GM12873 (cell line): Measurements from ENCODE around the gene CFAP61.

Experiments used
- TF ChIP-seq, protein P1 (sequence below): IDR thresholded peaks from 2 replicates; pipeline ENCODE4 v1.5.1; 2012; ENCODE audit warnings: low read depth, mild to moderate bottlenecking, moderate library complexity, low read length, control low read depth; ENCODE audit not compliant: insufficient read depth; ENCODE audit errors: missing control alignments

CFAP61 gene

DNA sequence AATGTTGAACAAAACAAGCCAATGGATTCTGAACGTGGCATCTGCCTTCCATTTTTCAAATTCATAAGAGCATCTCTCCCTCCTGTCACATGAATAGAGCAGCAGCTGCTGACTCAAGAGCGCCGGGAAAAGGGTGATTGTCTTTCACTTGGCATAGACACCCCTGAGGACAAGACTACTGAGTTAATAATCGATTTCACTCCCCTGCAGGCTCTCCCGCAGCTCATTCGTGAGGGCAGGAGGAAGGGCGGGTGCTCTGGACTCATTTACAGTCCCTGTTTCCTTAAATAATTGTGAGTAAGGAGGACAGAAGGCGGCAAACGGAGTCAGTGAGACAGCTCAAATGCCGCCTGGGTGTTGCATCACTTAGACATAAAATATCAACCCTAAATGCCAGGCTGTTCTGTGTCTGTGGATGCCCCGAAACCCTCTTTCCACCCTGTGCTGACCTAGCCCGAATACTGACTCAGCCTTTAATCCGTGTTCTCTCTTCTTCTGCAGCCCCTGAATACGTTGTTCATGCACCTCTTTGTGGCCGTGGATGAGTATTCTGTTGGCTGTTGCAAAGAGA, 21.6 kb downstream of the CFAP61 start:
- TF ChIP-seq, protein P1, sequence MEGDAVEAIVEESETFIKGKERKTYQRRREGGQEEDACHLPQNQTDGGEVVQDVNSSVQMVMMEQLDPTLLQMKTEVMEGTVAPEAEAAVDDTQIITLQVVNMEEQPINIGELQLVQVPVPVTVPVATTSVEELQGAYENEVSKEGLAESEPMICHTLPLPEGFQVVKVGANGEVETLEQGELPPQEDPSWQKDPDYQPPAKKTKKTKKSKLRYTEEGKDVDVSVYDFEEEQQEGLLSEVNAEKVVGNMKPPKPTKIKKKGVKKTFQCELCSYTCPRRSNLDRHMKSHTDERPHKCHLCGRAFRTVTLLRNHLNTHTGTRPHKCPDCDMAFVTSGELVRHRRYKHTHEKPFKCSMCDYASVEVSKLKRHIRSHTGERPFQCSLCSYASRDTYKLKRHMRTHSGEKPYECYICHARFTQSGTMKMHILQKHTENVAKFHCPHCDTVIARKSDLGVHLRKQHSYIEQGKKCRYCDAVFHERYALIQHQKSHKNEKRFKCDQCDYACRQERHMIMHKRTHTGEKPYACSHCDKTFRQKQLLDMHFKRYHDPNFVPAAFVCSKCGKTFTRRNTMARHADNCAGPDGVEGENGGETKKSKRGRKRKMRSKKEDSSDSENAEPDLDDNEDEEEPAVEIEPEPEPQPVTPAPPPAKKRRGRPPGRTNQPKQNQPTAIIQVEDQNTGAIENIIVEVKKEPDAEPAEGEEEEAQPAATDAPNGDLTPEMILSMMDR, result no peak

DNA sequence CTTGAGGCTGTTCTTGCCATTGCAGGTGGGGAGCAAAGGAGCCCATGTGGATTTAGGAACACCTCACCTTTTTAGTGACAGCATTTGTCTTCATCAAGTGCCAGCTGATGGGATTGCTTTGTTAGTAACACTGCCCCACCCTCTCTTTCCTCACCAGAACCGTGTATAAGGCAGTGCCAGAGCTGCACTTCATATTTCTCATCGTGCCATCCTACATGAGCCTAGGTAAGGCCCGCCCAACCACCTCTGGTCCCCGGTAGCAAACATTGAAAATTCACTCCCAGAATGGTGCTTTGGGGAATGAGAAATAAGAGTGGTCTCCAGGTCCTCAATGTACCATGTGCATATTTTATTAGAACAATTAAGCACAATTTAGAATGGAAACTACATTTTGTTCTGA, 22.7 kb downstream of the CFAP61 start:
- TF ChIP-seq, protein P1, result no peak

- TF ChIP-seq, protein P1, result no peak
Measured at GRCh38 chr20:20076297-20077065, 24.1 kb downstream of the CFAP61 start.

- TF ChIP-seq, protein P1, result no peak
Measured at GRCh38 chr20:20078041-20078440, 25.7 kb downstream of the CFAP61 start.

- TF ChIP-seq, protein P1, result no peak
Measured at GRCh38 chr20:20079102-20079784, 26.9 kb downstream of the CFAP61 start.

- TF ChIP-seq, protein P1, result peak; percentile 44
Measured at GRCh38 chr20:20083807-20084206, 31.5 kb downstream of the CFAP61 start.

DNA sequence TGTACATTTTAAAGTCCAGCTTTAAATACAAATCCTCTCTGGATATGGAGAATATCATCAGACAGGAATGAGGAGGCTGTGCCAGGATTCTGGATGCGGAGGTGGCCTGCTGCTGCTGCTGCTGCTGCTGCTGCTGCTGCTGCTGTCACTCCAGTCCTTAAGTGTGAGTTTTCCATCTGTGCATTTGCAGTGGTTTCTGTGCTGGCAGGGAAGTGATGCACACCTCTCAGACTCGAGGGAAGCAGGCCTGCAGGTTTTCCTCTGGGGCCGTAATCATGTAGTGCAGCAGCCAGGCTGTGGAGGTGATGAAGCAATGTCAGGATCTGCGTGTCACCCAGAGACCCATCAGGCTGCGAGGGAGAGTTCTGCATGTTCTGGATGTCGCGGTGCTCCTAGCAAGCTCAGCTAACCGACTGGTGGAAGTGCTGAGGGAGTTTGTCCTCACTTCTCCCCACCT, 32.0 kb downstream of the CFAP61 start:
- TF ChIP-seq, protein P1, result no peak
